Muscle of back (tissue), 11 donors: ENCODE data around the gene MGAT5B. TPM values are rescaled to one million over a fixed set of nuclear protein-coding genes. Genes with fewer than 3 reads are reported as not detected.

ENCODE experiments used
- DNase-seq, 3 donors: peaks; one replicate each; pipeline versions ENCODE4 v3.0.0 to v3.0.0-alpha.2; 2013
- polyA plus RNA-seq, 10 donors: library from polyadenylated mRNA; unstranded; fragments of 120-200 nt; gene quantifications; one replicate each; pipeline ENCODE4 v1.2.1, GENCODE V29; 2013; ENCODE audit not compliant: insufficient read length in 10 of 10

The MGAT5B gene
- polyA plus RNA-seq, 10 donors = 0.27 to 1.1 (median 0.70) TPM

DNA sequence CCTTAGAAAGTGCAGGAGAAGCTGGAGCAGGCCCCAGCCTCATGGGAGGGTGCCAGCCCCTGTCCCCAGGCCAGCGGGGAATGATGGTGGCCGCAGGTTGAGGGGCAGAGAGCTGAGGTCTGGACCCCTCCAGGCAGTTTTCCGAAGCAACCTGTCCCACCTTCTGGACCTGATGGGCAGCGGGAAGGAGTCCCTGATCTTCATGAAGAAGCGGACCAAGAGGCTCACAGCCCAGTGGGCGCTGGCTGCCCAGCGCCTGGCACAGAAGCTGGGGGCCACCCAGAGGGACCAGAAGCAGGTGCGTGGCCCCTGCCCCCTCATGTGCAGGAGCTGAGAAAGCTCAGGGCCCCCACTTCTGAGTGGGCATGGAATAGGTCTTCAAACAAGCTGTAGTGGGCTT is 36.8 kb downstream of the MGAT5B start:
- DNase-seq = no peak

DNA sequence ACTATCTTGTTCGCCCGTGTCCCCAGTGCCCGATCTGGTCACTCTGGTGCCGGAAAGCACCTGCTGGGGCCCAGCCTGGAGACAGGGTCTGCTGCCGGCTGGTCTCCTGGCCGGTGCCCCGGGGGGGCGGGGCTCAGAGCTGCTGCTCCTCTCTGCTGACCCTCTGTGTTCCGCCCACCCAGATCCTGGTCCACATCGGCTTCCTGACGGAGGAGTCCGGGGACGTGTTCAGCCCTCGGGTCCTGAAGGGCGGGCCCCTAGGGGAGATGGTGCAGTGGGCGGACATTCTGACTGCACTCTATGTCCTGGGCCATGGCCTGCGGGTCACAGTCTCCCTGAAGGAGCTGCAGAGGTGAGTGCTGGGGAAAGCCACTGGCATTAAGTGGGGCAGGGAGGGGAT is 37.6 kb downstream of the MGAT5B start:
- DNase-seq = no peak

DNA sequence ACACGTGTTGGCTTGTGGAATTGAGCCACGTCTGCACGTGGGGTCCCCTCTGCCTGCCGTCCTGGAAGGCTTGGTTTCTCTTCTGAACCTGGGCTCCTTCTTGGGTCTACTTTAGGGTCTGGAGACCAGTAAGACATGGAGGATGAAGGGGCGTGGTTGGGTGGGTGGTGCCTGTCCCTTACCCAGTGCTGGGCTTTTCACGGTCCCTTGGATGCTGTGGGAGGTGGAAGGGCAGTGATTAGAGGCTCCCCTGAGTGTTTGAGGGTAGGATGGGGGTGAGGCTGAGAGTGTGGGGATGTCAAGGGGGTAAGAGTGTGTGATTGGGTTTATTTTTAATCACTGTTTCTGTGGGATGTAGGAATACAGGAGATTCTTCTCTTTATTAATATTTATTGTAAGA is 38.3 kb downstream of the MGAT5B start:
- no peak for DNase-seq

DNA sequence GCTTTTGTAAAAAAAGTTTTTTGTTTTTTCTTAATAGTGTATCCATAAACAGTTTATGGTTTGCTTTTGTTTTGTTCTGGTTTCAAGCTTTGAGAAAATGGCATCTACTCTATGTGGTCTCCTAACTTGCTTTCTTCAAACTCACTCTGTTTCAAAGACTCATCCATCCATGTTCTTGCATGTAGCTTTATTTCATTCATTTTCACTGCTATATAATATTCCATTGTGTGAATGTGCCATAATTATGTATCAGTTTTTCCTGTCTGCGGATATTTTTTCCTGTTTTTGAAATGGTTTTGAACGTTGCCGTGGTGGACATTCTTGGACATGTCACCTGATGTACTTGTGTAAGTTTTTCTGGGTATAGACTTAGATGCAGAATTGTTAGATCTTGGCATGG is 39.1 kb downstream of the MGAT5B start:
- DNase-seq = no peak

DNA sequence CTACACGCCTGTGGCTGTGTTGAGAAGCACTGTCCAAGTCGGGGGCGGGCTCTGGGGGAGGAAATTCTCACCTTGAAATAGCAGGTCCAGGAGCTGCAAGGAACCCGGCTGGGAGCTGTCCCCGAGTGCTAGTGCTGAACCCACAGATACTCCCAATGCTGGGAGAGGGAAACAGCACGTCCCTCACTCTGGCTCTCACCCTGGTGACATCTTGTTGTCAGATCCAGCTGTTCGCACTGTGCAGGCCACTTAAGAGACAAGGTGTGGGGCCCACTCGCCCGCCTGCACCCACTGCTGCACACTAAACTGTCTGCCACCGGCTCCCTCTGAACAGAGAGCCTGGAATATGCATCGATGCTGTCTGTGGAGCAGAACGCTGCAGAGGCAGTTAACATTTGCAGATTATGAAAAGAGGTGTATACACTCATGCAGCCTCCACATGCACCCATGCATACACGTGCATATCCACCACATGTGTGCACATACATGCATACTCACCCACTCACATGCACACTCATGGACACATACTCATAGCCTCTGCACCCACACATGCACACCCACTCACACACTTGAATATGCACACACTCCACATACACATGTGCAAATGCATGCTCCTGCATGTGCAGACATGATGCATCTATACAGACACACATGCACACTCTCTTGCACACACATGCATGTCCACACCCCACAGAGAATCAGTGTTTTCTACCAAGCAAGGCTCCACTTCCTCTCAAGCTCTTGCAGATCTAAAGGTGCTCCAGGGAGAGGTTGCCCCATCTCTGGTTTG is 42.0 kb downstream of the MGAT5B start:
- peak; percentile 25 to 79 (median 58) for DNase-seq

DNA sequence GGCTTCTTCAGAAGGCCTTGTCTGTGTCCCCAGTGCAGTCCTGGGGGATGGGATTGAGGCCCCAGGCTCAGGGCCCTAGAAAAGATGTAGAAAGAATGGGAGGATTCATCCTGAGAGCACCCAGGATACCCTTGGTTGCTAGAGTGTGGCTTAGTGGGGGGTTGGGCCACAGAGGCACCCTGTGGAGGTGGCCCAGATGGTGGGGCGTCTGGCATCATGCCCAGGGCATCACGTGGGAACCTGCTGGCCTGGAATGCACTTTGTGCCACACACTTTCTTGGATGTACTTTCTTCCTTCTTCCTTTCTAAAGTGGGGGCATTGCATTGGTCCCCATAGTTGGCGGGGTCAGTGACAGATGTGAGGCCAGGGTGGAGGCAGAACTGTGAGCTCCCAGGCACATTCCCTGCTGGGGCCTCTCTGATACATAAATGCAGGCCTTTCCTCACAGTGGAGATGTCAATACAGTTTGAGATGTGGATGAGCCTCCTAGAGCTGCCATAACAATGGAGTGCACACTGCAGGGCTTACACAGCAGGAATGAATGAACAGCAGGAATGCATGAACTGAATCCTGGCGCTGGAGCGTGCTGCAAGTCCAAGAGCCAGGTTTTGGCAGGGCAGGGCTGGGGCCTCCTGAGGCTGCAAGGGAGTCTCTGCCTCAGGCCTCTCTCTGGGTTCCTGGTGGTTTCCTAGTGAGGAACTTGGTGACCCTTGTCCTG is 43.3 kb downstream of the MGAT5B start:
- DNase-seq = no peak

DNA sequence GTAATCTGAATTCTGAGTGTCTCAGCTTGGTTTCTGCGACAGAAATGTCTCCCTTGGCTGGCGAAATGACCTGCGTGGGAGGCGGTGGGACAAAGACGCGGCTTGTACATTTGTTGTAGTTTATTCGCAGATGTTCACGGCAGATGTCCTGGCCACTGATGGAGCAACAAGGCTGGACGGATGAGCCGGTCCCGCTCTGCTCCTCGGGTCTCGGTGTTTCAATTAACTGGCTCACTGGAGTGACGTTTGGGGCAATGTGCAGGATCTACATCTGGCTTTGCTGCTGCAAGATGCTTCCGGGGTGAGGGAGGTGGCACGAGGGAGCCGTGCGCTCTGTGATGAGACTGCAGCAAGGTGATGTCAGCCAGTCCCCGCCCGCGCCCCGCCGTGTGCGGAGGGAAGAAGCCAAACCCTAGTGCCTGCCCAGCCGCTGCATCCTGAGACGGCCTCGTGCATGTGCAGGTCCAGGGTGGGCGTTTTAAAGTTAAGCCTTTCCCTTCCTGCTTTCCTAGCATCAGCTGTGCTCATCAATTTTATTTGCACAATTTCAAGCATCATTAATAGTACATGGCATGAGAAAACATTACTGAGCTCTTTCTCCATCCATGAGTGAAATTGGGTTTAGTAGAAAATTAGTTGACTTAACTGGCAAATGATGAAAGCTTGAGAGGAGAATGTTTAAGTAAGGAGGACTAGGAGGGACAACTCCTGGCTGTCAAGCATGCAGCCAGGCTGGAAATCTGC is 44.4 kb downstream of the MGAT5B start:
- DNase-seq = no peak

DNA sequence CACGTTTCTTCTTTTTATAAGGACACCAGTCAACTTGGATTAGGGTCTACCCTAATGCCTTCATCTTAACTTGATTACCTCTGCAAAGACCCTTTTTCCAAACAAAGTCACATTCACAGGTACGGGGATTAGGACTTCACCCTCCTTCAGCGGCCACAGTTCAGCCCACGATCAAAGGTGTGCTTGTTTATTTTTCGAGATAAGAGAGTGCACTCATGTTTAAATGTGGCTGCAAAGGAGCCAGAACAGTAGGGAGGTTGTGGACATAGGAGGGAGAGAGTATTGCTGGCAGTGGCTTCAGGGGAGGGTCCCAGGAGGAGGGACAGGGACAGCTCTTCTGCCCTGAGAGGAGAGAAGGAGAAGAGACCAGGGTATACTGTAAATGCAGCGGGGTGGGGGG is 46.7 kb downstream of the MGAT5B start:
- DNase-seq = no peak

DNA sequence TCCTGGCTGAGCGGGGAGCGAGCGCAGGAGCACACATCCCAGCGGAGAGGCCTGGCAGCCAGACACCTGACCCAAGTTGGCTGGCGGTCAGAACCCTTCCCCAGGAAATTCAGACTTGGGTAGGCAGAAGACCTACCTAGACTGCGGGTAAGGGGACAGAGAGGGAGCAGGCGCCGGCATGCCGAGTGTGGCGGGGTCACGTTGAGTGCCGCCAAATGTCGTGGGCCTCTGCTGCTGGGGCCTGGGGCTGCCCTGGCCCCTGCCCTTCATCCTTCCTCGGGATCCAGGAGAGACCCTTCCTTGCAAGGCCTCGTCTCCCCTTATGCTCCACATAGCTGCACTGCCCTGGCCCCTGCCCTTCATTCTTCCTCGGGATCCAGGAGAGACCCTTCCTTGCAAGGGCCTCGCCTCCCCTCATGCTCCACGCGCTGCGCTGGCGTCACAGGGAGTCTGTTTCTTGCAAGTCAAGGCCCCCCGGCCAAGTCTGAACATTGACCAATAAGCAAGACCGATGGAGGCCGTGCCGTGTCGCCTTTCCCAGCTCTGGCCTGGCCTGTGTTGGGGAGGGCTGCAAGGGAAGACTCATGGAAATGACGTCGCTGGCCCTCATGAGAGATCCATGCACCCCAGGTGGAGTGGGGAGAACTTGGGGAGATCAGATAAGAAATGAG is 47.8 kb downstream of the MGAT5B start:
- no peak for DNase-seq

DNA sequence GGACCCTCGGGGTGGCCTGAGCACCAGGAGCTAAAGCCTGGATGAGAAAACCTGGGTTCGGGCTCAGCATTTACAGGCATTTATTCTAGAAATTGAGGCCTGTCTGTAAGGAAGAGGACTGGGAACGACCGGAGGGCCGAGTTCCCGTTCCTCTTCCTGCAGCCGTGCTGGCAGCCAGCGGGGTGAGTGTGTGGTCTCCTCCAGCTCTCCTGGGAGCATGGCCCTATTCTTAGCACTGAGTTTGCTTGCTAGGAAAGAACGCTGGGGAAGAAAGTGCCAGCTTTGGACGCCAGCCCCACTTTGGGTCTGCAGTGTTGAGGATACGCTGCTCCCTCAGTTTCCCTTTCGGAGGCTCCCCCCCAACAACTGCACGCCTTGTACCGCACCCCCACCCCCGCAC is 49.6 kb downstream of the MGAT5B start:
- peak in 1 of 3 donors; percentile 22 for DNase-seq

DNA sequence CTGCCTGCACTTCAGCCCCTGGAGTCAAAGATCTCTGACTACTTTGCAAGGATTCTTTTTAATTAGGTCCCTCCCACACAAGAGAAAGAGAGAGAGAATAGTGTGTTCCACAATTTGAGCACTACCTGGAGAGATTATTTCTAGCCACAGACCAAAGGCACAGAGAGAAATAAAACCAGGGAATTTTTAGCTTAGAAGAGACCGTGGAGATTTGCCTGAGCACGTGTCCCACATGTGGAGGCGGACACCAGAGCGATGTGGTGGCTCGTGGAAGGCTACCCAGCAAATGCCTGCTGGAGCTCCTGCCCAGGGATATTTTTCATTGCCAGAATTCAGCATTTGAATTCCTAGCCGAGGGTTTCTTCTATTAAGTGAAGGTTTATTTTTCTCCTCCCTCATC is 50.6 kb downstream of the MGAT5B start:
- DNase-seq = no peak

DNA sequence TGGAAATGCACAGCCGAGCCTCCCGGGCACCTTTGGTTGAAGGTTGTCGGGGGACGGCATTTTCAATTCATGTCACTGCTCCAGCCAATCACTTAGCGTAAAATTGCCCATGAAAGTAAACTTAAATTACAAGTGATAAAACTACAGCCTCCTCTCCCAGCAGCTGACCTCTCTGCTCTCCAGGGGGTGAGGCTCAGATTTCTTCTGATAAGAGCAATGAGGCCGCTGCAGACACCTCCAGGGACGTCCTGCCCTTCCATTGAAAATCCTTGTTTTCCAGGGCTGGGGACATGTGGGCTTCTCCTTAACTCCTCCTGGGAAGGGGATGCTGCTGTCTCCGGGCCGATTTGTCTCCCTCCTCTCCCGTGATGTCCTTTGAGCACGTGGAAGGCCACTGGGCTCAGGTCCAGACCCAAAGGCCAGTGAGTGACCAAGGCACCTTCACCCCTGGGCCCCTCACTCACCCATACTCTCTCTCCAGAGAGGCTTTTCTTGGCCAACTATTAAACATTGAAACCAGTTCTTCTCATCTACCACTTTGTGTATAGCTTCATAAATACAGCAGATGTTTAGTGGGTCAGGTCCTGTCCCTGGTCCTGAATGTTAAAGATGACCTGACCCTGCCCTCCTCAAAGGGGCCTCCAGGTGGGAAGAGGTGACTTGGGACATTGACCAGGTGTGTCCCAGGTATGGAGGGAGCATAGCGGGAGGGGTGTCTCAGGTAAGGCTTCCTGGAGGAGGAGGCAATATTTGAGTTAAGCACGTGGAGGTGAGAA is 52.3 kb downstream of the MGAT5B start:
- no peak for DNase-seq

DNA sequence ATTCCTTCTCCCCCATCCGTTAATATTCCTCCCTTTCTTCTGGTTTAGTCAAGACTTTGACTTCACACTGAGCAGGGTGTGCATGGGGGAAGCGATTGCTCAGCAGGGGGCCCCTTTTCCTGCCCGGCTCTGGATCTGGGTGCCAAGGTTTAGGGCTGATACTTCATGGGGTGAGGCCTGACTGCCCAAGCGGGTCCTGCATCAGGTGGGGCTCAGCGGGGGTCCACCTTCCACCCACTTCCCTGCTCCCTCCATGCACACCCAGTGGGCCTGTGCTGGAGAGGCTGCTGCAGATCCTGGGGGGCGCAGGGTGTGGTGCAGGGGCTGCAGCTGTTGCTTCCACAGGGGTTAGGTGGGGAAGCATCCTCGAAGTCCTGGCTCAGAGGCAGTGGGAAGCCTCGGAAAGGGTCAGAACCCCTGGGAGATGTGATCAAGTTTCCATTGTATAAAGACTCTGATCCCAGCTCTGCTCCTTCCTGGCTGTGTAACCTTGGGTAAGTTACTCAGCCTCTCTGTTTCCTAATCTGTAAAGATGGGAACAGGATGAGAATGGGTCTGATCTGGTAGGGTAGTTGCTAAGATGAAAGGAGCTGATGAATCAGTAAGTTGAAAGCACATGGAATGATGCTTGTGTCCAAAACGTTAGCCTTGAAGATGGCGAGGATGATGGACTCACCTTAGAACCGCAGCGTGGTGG is 53.3 kb downstream of the MGAT5B start:
- no peak for DNase-seq

DNA sequence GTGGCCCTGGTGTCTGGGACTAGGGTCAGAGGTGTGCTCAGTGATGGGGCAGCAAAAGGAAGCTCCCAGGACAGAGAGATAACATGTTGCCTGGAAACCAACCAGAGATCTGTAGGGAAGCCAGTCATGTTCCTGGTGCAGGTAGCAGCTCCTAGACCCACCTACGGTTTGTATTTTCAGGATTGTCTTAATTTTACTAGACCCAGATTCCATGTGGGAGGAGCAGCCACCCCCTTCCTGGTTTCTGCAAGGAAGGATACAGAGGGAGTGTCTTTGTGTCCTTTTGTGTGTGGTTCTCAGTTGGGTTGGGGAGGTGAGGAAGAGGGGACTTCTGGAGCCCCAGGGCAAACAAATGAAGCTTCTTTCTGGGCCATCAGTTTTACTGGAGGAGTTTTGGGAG is 53.9 kb downstream of the MGAT5B start:
- DNase-seq = no peak

DNA sequence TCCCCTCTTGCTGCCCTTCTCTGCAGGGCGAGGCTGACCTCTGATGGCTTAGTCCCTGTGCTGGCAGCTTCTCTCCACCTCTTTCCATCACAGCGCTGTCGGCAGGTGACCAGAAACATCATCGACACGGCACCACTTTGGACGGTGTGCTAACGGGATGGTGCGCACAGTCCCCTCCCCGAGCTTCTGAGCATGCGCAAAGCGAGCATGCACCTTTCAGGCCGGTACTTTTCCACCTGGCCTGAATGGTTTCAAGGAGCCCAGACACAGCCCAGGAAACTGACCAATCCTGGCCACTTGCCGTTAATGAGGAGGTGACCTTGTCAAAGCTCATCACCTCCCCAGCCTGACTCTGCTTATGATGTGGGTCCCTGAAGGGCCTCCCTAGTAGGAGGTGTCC is 54.8 kb downstream of the MGAT5B start:
- no peak for DNase-seq

DNA sequence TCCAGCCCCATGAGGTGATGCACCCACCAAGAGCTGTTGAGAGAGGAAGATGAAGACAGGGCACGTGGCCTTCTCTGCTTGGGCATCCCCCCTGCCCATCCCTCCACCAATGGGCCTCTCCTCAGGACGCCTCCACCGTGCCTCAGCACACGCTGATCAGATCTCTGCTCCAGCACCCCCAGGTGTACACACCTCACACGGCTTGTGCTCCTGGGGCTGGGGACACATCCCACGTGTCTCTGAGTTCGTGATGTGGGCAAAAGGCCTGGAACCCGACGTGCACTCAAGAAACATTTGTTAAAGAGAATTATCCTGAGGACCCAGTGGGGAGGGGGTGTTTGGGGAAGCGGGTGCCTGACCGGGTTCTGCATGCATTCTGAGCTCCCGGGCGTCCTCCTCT is 55.3 kb downstream of the MGAT5B start:
- DNase-seq = no peak

DNA sequence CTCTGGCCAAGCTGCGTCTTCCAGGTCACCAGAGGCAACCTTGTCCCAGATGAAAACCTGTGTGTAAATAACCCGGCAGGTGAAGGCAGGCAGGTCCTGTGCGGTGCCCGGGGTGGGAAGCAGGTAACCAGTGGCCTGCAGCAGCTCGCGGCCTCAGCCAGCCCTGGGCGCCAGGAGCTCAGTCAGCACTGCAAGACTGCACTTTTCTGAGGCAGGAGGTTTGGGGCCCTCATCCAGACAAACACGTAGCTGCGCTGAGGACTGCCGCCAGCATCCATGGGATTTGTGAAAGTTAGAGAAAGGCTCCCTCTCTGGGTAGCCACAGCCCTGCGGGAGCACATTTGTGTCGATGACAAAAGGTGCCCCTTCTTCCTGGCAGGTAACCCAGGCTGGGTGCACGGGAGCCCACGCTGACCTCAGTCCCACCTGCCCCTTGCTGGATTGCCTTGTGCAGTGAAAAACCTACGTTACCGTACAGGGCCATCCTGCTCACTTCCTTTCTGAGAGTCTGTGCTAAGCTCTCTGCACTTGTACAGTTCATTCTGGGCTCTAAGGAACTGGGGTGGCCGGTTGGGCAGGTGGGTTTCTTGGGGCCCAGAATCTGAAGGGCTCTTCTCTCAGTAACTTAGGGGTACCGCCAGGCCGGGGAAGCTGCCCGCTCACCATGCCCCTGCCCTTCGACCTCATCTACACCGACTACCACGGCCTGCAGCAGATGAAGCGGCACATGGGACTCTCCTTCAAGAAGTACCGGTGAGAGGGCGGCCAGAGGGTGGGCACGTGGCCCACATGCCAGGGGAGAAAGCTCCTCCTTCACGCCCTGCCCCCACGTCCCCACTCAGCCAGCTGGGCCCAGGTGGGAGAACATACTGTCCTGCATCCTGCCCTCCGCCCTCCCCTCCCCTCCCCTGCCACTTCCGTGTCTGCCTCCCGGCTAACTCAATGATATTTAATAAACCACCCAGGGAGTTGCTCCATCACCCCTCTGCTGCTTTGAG is 56.4 kb downstream of the MGAT5B start:
- no peak for DNase-seq

DNA sequence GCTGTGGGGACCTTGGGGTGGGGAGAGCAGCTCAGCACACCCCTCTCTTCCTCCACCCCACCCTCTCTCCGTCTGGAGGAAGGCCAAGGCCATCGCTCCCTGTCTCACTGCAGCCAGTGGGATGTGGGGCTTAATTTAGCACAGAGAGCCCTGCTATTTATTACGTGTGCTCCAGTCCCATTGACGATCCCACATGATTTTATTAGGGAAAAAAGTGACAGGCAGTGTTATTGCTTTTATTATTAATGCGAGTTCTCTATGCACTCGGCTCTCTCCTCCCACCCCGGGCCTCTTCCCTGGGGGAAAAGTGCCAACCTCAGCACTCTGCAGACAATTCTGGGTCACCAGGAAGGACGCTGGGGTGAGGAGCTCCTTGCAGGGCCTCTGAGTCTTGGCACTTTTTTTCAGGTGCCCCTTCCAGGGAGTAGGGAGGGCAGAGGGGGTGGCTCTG is 57.3 kb downstream of the MGAT5B start:
- no peak for DNase-seq

DNA sequence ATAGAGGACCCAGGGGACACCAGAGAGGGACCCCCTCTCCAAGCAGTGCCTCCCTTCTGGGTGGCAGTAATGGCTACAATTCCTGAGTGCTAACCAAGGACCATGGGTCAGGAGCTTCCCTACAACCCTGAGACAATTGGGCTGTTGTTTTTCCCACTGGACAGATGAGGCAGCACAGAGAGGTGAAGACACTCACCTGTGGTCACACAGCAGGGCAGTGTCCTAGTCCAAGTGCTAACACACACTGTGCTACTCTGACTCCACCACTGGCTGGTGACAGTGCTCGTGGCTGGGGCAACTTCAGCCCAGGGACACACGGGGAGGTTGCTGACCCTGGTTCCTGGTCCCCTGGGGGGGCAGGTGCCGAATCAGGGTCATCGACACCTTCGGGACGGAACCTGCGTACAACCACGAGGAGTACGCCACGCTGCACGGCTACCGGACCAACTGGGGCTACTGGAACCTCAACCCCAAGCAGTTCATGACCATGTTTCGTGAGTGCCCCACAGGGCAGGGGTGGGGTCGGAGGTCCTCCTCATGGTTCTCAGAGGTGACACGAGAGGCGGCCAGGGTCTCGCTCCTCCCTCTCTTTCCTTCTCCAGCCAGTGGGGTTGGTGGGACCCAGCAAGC is 58.1 kb downstream of the MGAT5B start:
- DNase-seq = no peak
